OCI-LY1 (cell line): ENCODE results near the gene STK32C.

Experiments
- CTCF ChIP-seq: fragments of 200-600 bp; sonication (generic), shearing (Covaris generic); IDR thresholded peaks from 2 replicates; pipeline ENCODE4 v1.5.1; 2017; ENCODE audit warnings: mild to moderate bottlenecking, antibody characterized with exemption, low read length, moderate library complexity, mixed read lengths
- EZH2 ChIP-seq: fragments of 200-600 bp; sonication (generic), shearing (Covaris generic); IDR thresholded peaks from 2 replicates; pipeline ENCODE4 v1.8.0; 2017; ENCODE audit warnings: borderline replicate concordance, mixed run types, mild to moderate bottlenecking, antibody characterized with exemption, low read length, moderate library complexity, mixed read lengths

DNA sequence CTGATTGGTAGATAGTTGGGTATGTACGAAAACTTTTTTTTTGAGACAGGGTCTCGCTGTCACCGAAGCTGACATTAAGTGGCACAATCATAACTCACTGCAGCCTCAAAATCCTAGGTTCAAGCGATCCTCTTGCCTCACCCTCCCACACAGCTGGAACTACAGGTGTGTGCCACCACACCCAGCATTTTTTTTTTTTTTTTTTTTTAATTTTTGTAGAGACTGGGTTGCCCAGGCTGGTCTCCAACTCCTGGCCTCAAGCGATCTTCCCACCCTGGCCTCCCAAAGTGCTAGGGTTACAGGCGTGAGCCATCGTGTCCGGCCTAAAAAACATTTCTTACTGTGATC is 22.7 kb upstream of the STK32C start:
- no peak for TF ChIP-seq EZH2
- TF ChIP-seq CTCF: no peak
